Measurements from ENCODE around the gene DEGS2.

DNA sequence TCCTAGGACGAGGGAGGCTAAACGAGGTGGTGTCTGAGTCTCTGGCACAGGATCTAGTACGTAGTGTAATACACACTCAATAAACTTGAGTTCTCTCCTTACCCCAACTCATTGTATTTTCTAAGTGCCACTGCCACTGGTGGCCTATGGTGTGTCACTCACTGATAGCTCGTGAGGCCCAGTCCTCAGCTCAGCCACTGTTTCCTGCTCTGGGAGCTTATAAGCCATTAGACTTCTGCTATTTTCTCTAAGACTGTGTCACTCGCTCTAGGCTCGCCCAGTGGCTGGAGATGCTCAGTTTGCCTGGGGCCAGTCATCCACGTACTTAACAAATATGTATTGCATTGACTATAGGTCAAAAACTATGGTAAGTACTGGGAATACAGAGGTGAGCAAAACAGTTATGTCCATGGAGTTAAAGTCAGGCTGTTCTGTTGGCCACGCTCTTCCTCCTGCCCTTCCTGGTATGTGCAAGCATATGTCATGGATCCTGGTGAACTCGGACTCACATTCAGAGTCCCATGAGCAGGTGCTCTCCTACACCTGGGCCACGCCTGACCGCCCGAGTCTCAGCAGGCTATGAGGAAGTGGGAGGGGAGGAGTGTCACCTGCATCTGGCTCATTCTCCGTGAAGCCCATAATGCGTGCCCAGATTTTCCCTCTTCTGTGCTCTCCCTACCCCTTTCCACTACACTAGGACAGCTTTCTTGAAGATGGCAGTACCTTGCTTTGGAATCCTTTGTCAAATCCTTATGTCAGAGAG lies 41.6 kb downstream of the DEGS2 start:
- no peak for TF ChIP-seq TAF1 (IDR thresholded peaks at IDR 0.05; ENCODE audit: low read depth, low read length)
- TF ChIP-seq POLR2A (IDR thresholded peaks at IDR 0.05; ENCODE audit: low read depth, low read length): no peak
